Esophagus squamous epithelium (tissue), 4 donors: ENCODE results near the gene MBP.

Experiments used
- POLR2A ChIP-seq, 4 donors: fragments of 450-650 bp; IDR thresholded peaks; one replicate each; pipeline ENCODE4 v1.6.1; 2017; ENCODE audit warnings: antibody characterized with exemption in 4 of 4, mild to moderate bottlenecking in 4 of 4, moderate library complexity in 3 of 4
- TF ChIP-seq, protein P1 (sequence below), 6 experiments: fragments of 450-650 bp in 4 of 6; fragments of 200-600 bp in 2 of 6; sonication (generic) in 2 of 6; IDR thresholded peaks; one replicate each; pipeline ENCODE4 v1.5.1; 2016 to 2019; ENCODE audit warnings: antibody characterized with exemption in 6 of 6, mild to moderate bottlenecking in 4 of 6, moderate library complexity in 4 of 6

DNA sequence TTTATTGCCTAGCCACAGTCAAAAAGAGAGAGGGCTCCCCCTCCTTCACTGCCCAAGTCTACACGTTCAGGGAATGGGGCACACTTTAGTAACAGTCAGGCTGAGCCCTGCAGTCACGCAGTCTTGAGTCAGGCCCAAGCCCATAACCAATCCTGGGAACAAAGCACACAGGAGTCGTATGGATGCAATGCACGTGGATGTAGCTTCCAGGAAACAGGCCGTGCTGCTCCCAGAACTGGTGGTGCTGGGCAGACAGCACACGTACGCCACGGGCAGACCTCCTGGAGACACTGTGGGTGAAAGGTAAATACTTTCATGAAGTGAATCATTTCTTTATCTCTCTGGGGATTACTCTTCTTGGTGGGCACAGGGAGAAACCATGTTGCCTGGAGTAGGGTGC lies 30.0 kb upstream of the MBP start:
- TF ChIP-seq POLR2A (IDR thresholded peaks at IDR 0.05), result no peak
- TF ChIP-seq, protein P1, sequence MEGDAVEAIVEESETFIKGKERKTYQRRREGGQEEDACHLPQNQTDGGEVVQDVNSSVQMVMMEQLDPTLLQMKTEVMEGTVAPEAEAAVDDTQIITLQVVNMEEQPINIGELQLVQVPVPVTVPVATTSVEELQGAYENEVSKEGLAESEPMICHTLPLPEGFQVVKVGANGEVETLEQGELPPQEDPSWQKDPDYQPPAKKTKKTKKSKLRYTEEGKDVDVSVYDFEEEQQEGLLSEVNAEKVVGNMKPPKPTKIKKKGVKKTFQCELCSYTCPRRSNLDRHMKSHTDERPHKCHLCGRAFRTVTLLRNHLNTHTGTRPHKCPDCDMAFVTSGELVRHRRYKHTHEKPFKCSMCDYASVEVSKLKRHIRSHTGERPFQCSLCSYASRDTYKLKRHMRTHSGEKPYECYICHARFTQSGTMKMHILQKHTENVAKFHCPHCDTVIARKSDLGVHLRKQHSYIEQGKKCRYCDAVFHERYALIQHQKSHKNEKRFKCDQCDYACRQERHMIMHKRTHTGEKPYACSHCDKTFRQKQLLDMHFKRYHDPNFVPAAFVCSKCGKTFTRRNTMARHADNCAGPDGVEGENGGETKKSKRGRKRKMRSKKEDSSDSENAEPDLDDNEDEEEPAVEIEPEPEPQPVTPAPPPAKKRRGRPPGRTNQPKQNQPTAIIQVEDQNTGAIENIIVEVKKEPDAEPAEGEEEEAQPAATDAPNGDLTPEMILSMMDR (IDR thresholded peaks at IDR 0.05), result no peak
